HG03060 (cell line): ENCODE data around the gene PRKCE.

ENCODE experiments used
- ATAC-seq: cut with Tn5 transposase; IDR thresholded peaks from one replicate; pipeline ENCODE4 v1.9.1; 2021; ENCODE audit warnings: low read depth, moderate number of reproducible peaks; ENCODE audit not compliant: unreplicated experiment

The PRKCE gene

DNA sequence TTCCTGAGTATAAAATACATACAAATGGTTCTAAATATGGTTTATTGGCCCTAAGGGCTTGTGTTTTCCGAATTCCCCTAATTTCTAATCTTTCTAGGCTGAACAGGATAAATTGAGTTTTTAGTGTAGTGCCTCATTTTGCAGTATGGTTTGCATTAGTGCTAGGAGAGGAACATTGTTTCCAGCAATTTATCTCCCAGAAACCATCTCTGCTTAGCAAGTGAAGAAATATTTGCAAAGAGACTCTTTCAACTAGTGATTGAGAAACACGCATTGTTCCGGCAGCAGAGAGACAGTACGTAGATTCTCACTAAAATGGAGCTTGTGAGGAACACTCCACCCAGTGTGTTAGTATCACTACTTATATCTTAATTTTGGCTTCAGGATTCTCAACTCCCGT lies 468.0 kb downstream of the PRKCE start:
- no peak for ATAC-seq

DNA sequence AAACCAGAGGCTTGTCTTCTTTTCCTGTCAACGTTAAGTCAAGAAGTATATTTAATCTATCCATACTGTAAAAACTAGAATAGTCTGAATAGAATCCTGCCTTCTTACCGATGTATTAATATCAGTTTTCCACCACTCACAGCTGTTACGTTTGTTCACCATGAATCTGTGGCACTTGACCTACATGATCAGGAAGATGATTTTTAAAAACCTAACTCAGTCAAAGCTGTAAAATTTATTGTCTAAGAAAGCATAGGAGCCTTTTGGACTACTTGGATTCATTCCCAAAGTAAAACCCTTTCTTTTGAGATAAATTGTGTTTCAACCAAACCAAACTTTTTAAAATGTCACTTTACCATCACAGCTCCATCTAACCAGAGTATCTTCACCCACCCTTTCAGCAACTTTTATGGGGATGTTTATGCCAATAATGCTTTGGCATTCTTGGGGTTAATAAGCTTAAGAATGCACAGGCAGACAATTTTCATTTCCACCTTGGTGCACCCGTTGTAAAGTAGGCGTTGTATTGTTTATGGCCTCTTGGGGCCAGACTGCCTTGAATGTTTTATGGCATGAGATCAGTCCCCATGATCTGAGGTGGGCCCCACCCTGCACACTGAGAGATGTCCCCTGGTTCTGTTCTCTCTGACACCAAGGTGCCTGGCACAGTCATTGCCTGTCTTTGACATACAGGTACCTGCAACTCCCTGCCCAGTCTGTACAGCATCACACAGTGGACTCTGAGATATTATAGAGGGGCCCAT lies 469.5 kb downstream of the PRKCE start:
- no peak for ATAC-seq

DNA sequence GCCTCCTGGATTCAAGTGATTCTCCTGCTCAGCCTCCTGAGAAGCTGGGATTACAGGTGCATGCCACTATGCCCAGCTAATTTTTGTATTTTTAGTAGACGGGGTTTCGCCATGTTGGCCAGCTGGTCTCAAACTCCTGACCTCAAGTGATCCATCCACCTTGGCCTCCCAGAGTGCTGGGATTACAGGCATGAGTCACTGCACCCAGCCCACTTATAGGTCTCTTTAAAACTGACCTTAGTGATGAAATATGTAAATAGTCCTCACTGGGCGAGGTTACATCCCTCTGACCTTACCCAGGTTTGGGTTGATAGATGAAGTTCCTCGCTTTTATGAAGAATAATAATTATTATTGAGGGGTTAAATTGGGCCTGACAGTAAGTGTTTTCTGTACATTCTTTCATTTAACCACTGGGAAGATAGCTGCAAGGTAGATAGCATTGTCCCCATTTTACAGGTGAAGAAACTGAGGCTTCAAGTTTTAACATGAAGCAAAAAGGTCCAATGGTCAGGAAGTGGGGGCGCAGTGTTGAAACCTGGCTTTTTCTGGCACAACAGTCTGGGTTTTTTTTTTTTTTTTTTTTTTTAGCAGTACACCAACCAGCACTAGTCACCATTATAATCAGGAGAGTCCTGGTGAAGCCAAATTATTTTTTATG lies 471.0 kb downstream of the PRKCE start:
- no peak for ATAC-seq

GRCh38 chr2:46123013-46123412 lies 471.5 kb downstream of the PRKCE start:
- ATAC-seq: no peak

GRCh38 chr2:46125798-46126197 lies 474.3 kb downstream of the PRKCE start:
- ATAC-seq: no peak

DNA sequence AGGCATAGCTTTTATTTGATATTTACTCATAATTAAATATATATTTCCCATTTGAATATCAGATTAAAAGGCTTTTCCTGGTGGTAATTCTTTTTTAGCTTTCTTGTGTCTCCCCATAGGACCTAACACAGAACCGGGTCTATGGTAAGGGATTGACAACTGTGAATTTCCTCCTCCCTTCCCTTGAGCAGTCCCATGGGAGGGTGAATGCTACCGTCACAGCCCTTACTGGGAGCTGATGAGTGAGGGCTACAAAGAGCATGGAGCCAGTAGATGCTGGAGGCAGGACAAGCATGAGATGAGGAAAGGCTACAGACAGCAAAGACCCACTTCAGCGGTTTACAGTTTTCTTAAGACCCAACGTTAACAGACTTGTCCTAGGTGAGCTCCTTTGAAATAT lies 475.1 kb downstream of the PRKCE start:
- no peak for ATAC-seq

GRCh38 chr2:46127176-46127575 lies 475.7 kb downstream of the PRKCE start:
- no peak for ATAC-seq

DNA sequence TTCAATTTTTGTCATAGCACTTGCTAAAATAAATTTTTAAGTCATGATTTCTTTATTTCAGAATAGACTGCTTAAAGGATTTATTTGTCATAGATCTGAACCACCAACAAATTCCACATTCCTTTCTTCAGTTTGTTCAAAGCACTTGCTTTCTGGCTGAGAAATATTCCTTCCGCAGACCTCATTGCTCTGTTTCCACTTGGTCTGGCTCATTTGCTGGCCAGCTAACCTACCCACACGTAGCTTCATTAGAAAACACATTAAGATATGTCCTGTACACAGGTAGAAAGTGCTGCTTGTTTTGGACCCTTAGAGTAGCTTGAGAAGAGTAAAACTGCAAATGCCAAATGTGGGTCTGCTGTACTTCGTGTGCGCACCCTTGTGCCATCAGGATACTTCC lies 479.0 kb downstream of the PRKCE start:
- ATAC-seq: no peak

DNA sequence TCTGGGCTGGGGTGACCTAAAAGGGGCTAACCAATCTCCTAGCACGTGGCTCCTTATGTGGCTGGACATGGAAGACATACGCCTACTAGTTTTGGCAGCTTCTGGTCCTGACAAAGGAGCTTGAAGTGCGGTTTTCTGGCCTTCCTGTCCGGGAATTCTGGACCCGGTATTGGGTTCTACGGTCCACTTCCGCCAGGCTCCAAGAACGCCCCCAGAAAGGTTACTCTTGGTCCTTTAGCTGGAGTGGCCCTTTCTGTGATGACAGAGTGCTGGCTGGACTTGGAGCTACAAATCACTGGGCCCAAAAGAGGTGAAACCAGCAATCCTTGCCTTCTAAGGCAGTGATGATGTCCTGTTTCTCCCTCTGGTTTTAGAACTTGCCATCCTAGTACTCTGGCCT lies 481.5 kb downstream of the PRKCE start:
- no peak for ATAC-seq

GRCh38 chr2:46134531-46135227 lies 483.2 kb downstream of the PRKCE start:
- ATAC-seq: no peak

- no peak for ATAC-seq
These were observed 483.9 kb downstream of the PRKCE start for GRCh38 chr2:46135228-46135855.

DNA sequence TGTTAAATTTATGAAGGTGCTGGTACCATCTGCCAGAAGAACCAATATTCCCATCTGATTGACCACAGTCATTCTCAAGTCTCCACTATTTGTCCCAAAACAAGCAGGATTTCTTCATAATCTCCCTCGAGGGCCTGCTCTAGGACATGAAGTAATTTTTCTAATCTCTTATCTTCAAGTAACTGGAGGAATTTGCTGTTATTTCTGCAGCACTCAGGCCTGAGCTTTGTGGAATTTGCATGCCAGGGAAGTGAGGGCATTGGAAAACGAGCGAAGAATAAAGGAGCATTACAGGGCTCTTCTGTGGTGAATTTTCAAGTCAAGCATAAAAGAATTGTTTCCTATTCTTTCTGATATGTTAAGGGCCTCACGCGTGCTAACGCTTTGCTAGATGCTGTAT lies 484.5 kb downstream of the PRKCE start:
- ATAC-seq: no peak

- no peak for ATAC-seq
These were observed 485.0 kb downstream of the PRKCE start for GRCh38 chr2:46136481-46136880.

GRCh38 chr2:46136953-46137352 lies 485.5 kb downstream of the PRKCE start:
- no peak for ATAC-seq

- ATAC-seq: no peak
These were observed 491.3 kb downstream of the PRKCE start for GRCh38 chr2:46142546-46143428.

GRCh38 chr2:46143429-46144132 lies 492.1 kb downstream of the PRKCE start:
- ATAC-seq: no peak

DNA sequence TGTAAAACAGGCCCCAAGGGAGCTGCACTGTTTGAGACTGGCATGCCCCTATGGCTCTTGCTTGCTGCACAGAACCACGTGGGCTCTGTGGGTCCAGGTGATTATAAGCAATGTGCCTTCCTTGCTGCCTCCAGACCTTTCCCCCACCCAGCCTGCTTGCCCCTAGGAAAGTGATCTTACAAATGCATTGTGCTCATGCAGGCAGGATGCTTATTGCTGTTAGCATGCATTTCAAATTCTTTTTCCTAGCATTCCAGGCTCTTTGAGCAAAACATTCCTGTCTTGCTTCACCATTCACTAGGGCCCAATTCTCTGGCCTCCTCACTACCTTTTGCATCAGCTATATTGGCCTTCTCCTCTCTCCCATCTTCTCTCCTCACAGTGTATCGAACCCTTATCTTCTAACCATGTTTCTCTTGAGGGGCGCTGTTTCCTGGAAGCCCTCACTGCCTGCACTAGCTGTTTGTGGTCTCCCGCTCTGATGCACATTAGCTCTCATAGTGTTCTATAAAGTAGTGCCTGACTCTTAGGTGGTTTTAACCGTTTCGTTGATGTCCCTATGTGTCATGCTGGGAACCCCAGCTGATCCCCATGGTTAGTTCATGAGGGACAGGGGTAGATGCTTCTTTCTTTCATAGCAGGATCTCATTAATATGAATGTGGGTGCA lies 492.8 kb downstream of the PRKCE start:
- no peak for ATAC-seq

- ATAC-seq: no peak
These were observed 493.5 kb downstream of the PRKCE start for GRCh38 chr2:46145017-46145416.

- no peak for ATAC-seq
These were observed 494.4 kb downstream of the PRKCE start for GRCh38 chr2:46145840-46146239.
